Glomerular endothelial cell (primary cell): Measurements from ENCODE around the gene DNER. TPM values are rescaled to one million over a fixed set of nuclear protein-coding genes. Genes with fewer than 3 reads are reported as not detected.
"Not testable (repeated sequence)": the region's sequence is repeated elsewhere in the genome, so short reads cannot be mapped to it uniquely, and the experiment has no call there.

Experiments
- DNase-seq: peaks from one replicate; pipeline ENCODE4 v3.0.0-alpha.2; 2011; ENCODE audit warnings: low read depth, low spot score; ENCODE audit errors: extremely low read depth
- total RNA-seq: library from RNA; depleted of rRNA; stranded (reverse); fragments of >200 nt; gene quantifications from 2 replicates; pipeline ENCODE4 v1.2.3, GENCODE V29; 2015

The DNER gene
- total RNA-seq, 1 donor from 2014 or later: 5.4 TPM

DNA sequence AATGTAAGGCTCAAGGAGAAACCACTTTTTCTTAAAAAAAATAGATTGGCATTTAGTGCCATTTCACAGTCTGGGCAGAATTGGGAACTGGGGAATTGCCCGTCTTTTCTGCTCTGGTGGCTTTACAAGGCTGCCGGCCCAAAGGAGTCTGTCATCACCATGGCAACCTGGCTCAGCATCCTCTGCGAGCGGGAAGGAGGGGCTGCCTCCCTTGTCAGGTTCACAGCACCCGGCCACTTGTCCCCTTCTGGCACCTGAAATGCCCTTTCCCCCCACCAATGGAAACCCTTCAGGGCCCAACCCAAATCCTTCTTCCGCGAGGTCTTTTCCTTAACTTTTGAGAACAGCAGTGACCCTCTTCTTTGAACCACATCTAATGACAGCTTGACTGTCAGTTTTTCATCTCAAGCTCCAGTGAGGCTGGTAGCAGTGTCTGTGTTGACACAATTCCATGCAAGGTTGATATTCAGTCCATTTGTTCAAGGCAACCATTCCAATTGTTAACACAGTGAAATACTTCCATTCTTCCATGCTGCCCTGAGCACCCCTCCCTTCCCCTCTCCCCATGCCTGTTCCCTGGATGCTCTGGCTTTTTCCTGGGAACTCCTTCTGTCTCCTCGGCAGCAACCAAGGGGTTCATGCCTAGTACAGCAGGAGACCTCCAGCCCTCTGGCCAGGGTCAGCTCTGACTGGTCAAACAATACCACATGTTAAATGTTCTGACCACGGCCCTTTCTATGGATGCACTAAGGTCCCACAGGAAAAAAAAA lies 79.6 kb downstream of the DNER start:
- no peak for DNase-seq

GRCh38 chr2:229633556-229633955 lies 80.8 kb downstream of the DNER start:
- no peak for DNase-seq

GRCh38 chr2:229629039-229629438 lies 85.3 kb downstream of the DNER start:
- DNase-seq: no peak

DNA sequence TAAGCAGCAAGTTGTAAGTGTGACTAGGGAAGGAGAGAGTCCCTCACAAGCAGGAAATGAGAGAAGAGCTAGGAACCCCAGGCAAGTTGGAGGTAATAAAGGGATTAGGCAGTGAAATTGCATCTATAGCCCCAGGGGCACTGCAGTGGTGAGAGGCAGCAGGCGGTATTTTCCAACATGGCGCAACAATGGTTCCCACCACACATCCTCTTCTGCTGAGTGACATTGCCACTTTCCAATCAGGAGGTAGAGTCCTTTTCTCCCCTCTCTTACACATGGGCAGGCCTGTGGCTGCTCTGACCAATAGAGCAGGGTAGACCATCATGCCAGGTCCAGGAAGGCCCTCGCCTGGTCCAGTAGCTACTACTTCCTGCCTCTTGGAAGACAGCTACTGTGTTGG lies 86.6 kb downstream of the DNER start:
- DNase-seq: no peak

GRCh38 chr2:229622495-229623355 lies 91.6 kb downstream of the DNER start:
- DNase-seq: no peak

DNA sequence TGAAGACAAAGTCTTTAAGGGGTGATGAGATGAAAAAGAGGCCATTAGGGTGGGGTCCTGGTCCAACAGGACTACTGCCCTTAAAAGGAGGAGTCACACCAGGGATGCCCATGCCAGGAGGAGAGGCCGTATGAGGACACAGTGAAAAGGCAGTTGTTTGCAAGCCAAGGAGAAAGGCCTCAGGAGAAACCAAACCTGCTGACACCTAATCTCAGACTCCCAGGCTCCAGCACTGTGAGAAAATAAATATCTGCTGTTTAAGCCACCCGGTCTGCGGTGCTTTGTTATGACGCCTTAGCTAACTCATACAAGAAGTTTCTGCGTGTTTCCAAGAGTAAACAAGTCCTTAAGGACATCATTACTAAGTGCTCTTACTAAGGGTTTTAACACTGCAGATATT lies 93.6 kb downstream of the DNER start:
- DNase-seq: no peak

GRCh38 chr2:229620289-229620688 lies 94.1 kb downstream of the DNER start:
- DNase-seq: no peak

DNA sequence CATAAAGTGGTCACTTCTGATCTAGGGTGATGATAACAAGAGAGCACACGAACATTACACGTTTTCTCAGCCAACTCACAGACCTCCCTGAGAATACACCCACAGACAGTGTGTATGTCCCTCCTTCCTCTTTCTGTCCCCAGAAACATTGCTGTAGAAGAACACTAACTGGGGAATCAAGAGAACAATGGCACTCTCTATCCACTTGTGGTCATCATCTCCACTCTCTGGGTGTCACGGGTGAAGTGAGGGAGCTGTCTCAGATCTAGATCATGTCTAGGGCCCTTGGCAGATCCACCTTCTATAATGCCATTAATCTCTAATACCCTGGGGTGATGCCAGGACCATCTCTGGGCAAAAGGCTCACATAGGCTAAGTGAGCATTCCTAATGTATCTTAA lies 97.9 kb downstream of the DNER start:
- DNase-seq: no peak

GRCh38 chr2:229614021-229614420 lies 100.3 kb downstream of the DNER start:
- not testable (repeated sequence) for DNase-seq

DNA sequence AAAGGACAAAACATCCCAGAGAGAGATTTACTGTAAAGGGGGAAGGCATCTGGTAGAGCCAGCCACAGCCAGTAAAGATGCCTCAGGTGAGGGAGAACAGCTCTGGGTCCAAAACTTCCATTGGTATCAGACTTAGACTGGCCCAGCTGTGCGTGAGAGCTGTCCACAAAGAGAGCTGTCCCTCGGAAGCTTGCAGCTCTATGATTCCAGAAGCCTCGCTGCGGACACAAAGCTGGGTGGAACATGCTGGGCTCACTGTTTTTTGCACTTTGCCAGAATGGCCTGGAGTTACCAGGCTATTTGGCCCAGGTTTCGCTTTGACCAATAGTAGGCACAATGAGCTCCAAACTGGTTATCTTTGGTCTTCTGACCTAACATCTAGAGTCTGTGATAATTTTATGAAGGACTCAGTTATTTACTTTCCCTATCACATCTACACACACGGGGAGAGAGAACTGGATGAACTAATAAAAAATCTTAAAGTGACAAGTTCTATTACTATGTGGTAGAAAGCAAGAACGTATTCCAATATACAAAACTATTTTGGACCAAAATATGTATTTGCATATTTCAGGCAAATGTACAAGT lies 101.9 kb downstream of the DNER start:
- DNase-seq: no peak

DNA sequence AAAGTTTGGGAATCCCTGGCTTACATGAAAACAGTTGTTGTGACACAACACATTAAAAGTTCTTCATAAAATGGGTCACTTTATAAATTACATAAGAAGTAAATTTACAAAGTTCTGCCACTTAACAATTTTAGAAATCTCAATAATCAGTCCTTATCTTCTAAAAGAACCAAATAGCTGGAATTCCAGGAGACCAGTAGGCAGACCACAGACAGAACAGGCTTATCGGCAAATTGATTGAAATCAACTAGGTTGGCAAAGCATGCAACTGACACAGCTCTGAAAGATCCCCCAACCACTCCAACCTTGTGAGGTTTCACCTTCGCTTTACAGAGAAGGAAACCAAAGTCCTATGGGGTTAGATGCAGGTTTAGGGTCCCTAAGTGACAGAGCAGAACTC lies 103.0 kb downstream of the DNER start:
- DNase-seq: no peak

DNA sequence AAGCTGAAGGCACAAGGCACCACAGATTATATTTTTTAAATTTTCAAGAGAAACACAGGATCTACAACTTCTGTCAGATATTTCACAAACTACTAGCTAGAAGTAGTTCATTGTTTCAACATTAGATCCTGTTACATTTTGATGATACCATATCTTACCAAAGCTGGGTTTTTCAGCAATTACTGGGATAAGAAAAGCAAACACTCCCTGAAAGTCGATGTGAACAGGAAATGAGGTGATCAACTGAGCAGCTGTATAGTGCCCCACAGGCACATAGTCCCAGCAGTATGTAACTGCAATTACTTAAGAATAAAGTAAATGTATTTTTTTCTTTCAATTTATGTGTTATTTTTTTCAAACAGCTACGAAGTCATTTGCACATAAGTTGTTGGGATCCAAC lies 103.5 kb downstream of the DNER start:
- DNase-seq: no peak

DNA sequence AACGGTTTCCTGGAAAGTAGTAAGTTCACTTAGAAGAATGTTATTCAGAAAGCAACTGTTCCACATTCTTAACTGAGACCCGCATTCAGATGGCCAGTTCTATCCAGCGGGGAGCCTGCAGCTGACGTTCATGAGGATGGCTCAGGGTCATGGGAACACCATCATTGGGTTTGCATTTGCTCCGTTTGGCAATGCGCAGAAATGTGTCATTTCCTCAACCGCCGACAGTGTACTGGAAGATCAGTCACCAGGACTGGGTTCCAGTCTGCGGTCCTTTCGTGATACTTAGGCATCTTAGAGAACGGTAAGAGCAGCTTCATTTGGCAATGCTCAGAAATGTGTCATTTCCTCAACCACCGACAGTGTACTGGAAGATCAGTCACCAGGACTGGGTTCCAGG lies 104.0 kb downstream of the DNER start:
- DNase-seq: no peak

GRCh38 chr2:229601936-229602335 lies 112.4 kb downstream of the DNER start:
- DNase-seq: no peak

- no peak for DNase-seq
Measured at GRCh38 chr2:229601396-229601795, 113.0 kb downstream of the DNER start.

DNA sequence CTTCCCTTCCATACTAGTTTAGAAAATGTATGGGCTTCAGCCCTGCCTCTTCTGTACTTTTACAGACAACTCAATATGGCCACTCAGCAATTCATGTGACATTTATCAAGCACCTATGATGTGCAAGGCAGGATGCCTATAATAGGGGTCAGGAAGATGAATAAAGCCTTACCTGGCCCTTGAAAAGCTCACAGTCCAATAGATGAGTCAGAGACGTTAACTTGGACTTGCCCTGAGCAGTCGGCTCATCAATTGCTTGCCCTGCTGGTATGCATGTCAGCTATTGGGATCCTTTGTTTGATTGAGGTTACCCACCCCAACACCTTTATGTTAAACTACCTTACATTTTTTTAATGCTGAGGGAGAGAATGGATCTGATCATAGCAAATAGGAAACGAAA lies 116.1 kb downstream of the DNER start:
- no peak for DNase-seq

DNA sequence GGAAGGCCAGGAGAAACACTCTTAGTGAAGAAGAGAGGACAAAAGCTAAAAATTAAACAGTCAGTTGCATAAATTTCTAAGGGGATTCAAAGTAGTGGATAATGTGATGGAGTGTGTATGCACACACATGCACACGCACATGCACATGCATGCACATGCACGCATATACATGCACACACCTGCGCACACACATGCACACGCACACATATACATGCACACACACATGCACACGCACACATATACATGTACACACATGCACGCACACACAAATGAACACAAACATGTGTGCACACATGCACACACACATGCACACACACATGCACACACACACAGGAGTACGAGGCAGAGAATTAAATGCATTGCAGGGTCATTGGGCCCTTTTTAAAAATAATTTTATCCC lies 117.6 kb downstream of the DNER start:
- no peak for DNase-seq

- DNase-seq: no peak
Measured at GRCh38 chr2:229591611-229592010, 122.7 kb downstream of the DNER start.

- DNase-seq: peak; percentile 25
Measured at GRCh38 chr2:229586746-229587705, 127.3 kb downstream of the DNER start.

DNA sequence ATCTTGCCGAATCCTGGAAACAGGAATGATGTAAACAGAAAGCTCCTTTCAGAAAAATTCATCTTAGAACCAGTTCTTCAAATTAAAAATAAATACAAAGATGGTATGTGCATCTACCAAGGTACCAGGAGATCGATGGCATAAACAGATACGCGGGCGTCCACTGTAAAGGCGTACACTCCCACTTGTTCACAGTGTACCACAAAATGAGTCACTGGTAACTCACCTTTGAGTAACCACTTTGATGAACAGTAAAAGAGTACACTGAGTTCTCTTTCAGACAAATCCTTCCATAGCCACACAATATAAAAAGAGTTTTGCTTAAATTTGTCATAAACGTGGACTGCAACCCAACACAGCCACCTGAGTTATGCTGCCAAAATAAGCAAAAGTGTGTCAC lies 128.3 kb downstream of the DNER start:
- no peak for DNase-seq

GRCh38 chr2:229582151-229582550 lies 132.2 kb downstream of the DNER start:
- no peak for DNase-seq
